NCI-H1436 (cell line): Measurements from ENCODE around the gene UVSSA.

Experiments used
- DNase-seq: peaks from one replicate; lab custom pipeline; 2025; lab: John Stamatoyannopoulos, UW

UVSSA gene

DNA sequence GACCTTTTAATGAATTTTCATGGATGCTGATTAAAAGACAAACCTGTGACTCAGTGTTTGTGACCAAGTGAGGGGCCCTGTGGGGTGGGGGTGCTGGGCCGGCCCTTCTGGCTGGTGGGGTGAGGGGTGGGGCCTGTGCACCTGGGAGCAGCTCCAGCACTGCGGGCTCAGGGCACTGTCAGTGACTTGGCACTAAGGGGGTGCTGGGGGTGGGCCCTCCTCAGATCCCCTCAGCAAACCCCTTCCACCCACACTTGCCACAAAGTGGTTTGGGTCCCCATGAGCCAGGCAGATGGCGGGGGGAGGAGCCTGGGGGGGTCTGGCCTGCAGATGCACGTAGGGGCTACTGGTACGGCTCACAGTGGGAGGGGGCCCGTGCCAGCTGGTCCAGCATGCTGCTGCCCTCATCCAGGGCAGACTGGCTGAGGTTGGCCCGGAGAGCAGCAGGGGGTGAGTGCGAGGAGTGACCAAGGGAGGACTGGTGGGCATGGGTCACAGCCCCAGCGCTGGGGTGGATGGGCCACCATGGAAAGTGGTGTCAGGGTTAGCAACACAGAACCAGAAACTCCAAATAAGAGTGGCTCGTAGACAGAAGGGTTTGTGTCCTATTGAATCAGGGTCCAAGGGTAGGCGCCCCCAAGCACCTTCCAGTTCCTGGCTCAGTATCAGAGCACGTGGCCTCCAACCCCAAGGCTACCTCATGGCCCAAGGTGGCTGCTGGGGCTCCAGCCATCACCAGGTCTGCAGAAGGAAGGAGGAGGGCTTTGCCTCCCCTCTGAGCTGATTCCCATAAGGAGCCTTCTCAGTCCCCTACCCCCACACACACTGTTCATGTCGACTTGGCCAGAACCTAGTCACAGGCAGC is 49.2 kb downstream of the UVSSA start:
- no peak for DNase-seq

DNA sequence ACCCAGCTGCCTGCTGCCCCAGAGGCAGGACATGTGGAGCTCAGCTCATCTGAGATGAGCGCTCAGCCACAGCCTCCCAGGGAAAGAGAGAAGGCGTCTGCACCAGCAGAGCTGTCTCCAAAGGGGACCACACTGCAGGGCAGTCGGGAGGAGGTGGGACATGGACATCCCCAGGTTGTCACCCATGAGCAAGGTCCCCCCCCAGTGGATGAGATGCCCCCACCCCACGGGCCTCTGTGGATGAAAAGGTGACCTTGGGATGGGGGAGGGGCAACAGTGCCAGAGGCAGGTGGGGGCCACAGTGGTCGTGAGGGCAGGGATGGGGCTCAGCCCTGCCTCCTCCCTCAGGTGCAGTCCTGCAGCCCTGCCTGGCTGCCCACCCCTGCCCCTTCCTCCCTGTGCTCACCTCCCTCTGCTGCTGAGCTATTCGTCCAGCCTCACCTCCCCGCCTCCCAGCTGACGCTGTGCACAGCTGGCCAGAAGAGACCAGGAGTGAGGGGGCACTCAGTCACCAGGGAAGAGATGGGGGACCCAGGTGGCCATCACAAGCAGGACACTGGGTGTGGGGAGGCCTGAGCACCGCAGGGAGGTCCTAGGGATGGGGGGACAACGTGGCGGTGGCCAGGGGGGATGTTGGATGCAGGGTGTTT is 49.9 kb downstream of the UVSSA start:
- no peak for DNase-seq

- no peak for DNase-seq
These were observed 51.9 kb downstream of the UVSSA start for GRCh38 chr4:1398681-1399507.

DNA sequence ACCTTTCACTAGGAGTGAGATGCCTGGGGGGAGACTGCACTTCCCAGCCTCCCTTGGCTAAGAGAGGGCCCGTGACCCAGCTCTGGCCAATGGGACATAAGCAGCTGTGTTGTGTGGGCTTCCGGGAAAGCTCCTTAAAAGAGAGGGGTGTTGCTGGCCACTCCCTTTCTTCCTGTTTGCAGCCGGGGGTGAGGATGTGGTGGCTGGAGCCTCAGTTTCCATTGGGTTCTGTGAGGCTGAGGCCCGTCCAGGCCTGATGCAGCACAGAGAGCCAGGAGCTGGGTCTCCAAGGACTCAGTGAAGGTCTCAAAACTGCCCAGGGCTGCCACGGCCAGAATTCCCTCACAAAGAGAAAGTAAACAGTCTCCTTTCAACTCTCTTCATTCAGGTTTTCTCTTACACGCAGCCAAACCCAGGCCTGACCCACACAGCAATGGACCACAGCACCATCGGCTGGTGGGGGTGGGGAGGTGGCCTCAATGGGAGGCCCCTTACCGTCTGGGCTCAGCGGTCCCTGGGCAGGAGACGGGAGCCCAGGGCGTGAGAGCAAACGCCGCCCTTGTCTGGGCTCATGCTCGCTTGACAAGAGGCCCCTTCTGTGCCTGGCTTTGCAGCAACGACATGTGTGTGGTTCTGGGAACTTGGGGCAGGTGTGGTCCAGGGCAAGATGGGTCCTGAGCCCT is 52.6 kb downstream of the UVSSA start:
- DNase-seq = no peak

DNA sequence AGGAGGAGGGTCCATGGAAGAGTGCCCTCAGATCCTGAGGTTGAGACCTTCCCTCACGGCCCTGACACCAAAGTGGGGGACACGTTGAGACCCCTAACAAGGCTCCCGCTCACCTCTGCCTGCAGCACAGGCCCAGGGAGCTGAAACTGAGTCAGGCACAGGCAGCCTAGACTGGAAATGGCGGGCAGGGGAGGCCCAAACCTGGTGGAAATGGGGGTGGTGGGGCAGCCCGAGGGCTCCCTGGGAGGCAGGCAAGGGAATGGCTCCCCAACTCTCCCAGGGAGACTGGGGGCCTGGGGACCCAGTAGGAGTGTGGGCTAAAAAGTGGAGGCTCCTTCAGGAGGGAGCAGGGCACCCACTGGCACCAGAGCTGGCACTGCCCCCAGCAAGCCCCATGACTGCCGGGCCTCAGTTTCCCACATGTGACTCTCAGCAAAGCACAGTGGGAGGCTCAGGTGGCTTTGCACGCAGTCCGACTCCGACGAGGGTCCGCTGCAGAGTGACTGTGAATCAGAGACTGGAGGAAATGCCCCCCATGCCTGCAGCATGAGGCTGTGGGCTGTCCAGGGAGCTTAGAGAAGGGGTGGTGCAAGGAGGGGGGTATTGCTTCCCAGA is 53.3 kb downstream of the UVSSA start:
- DNase-seq = no peak

- DNase-seq = no peak
These were observed 53.9 kb downstream of the UVSSA start for GRCh38 chr4:1400831-1401408.

- DNase-seq = no peak
These were observed 54.5 kb downstream of the UVSSA start for GRCh38 chr4:1401409-1402020.

DNA sequence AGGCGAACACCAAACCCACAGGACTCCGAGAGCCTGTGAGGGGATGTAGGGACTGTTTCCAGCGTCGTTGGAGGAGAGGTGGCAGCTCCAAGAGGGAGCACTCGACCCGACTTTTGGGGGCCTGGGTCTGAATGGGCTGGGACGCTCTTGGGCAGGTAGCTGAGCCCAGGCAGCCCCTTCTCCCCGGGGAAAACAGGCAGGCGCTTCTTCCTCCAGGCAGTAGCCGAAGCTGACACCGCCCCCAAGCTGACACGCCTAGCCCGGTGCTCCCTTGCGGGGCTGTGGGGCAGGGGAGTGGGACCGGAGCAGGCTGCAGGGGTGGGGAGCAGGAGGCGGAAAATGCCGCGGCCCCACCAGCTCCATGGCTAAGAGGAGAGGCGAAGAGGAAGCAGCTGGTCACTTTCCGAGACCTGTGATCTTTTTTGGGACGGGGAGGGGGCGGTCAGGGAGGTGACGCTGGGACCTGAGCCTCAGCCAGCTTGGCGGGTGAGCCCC is 55.1 kb downstream of the UVSSA start:
- no peak for DNase-seq

- no peak for DNase-seq
These were observed 55.6 kb downstream of the UVSSA start for GRCh38 chr4:1402516-1403091.

- no peak for DNase-seq
These were observed 56.2 kb downstream of the UVSSA start for GRCh38 chr4:1403177-1403583.

- DNase-seq = no peak
These were observed 56.9 kb downstream of the UVSSA start for GRCh38 chr4:1403591-1404572.

DNA sequence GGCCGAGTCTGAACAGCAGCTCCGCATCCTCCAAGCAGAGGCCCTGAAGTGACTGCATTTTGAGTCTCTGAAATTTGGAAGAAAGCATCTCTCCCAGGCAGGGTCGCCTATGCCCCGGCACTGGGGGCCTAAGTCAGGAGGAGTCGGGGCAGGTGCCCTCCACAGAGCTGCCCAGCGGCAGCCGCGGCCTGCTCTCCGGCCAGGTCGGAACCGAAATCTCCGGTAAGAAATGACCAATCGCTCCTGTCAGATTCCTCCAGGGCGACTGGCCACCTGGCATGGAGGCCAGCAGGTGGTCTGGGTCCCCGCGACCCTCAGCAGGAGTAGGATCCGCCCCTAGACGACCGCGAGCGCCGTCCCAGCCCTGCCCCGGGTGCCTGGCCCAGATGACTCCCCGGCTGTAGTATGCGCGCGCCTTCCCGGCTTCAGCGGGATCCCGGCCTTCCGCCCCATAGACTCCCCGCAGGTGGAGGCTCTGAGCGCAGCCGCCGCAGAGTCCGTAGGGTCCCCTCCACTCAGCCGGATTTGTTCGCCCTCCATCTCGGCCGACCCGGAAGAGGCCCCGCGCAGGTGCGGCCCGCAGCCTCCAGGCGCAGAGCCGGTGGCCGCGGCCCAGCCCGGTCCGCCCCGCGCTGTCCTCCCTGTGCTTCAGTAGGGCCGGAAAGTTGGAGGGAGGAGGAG is 57.7 kb downstream of the UVSSA start:
- no peak for DNase-seq

DNA sequence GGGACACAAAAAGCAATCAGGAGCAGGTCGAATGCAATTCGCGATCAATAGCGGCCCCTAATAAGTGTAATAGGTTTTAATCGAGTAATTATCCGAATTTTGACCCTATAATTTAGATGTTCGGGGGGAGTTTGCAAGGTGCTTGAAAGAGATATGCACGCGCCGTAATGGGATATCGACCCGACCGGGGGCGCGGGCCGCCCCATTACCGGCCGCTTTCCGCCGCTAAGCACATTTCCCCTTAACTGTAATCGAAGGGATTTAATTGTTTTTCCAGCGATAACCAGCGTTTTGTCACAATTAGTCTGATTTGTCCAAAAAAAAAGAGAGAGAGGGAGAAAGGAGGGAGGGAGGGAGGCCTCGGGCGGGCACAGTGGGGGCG is 58.2 kb downstream of the UVSSA start:
- DNase-seq = no peak

- DNase-seq = no peak
These were observed 58.8 kb downstream of the UVSSA start for GRCh38 chr4:1405636-1406393.

DNA sequence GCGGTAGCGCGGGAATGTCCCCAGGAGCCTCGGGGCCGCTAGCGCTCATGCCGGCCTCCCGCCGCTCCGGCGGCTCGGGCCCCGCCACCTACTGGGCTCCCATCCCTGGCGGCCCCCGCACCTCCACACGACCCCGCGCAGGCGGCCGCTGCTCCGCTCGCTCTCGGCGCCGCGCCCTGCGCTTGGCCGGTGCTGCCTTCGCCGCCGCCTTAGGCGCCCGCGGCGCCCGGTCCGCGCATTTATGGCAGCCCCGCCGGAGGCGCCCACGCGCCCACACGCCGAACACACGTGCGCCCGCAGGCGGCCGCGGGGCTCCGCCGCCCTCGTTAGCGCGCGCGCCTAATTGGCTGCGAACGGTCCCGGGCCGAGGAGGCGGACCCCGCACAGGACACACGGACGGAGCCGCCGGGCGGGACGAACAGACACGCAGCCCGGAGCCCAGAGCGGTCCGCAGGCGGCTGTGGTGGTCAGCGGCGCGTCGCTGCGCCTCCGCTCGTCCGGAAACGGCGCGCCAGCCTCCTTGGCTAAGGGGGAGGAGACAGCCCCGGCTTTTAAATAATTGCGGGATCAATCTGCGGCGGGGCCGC is 59.5 kb downstream of the UVSSA start, which contains the start of gene NKX1-1:
Gene NKX1-1 (minus strand): TSS at position 49 of the 587 bp plus-strand sequence. CDS start 0 bp downstream, at position 49.
- DNase-seq = no peak

DNA sequence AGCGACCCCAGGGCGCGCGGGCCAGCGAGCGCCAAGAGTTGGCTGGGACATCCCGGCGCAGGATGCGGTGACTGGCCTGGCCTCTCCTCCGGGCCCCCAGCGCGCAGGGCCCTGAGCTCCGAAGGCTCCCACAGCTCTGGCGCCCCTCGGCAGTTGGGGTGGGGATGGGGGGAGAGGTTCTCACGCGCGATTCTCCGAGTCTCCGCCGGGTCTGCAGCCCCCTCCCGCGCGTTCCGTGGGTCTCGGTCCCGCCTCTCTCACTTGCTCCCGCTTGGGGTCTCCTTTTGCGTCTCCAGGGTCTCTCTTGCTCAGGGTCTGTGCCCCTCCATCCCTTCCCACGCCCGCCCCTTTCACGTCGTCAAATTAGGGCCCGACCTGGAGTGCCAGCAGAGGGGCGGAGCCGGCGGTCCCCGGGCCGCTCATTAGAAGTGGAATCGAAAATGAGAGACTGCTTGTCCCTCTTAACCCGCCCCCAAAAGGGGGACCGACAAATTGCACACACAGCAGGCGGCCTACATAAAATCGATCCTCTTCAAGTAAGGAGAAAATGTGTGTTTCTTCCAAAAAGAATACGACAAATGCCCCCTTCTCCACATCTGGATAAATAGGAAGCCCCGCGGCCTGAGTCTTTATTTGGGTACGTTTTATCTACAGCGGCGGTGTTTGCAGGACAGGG is 60.1 kb downstream of the UVSSA start:
- no peak for DNase-seq
